Lower lobe of right lung (tissue), 2 donors: Measurements from ENCODE around the gene RGP1. TPM values are rescaled to one million over a fixed set of nuclear protein-coding genes. Genes with fewer than 3 reads are reported as not detected.

Experiments used
- ATAC-seq, 2 donors: fragments of 200-7000 bp; cut with Tn5 transposase; one replicate each; pipeline ENCODE4 v1.9.1; 2020 to 2022; ENCODE audit warnings: mild to moderate bottlenecking in 2 of 2, moderate library complexity in 2 of 2
- DNase-seq: peaks from one replicate; pipeline ENCODE4 v3.0.0-alpha.2; 2020
- H3K27ac ChIP-seq: fragments of 200-600 bp; one replicate; pipeline ENCODE4 v1.8.0; 2022
- H3K27me3 ChIP-seq: fragments of 200-600 bp; one replicate; pipeline ENCODE4 v1.8.0; 2022; ENCODE audit warnings: low read depth
- H3K36me3 ChIP-seq: fragments of 200-600 bp; one replicate; pipeline ENCODE4 v1.8.0; 2022; ENCODE audit warnings: mild to moderate bottlenecking
- H3K4me1 ChIP-seq: fragments of 200-600 bp; one replicate; pipeline ENCODE4 v1.8.0; 2022
- H3K4me3 ChIP-seq: fragments of 200-600 bp; one replicate; pipeline ENCODE4 v1.8.0; 2022; ENCODE audit warnings: mild to moderate bottlenecking
- H3K9me3 ChIP-seq: fragments of 200-600 bp; one replicate; pipeline ENCODE4 v1.8.0; 2022
- CTCF ChIP-seq: fragments of 200-600 bp; IDR thresholded peaks from one replicate; pipeline ENCODE4 v1.8.0; 2022; ENCODE audit warnings: antibody characterized with exemption, mild to moderate bottlenecking
- intact Hi-C: fragments of 100-400 bp; cut with DNase I; formaldehyde crosslinking; loops from one replicate; pipeline ENCODE4 v1.11.0; 2022
- total RNA-seq: library from RNA; stranded (reverse); fragmentation: NEBNext Ultra II Directional; extraction: Animal tissue kit (Norgen Biotek cat#: 25700); gene quantifications from one replicate; pipeline ENCODE4 v1.2.1, GENCODE V29; 2021
- donor health status: DM: no; HTN: yes; CAD: no; lungs with severe emphysema.

RGP1 gene
- total RNA-seq, 1 donor from 2014 or later, result 29.6 TPM

- no peak for ATAC-seq
- peaks cover 100% of the 10 kb centered on the region for H3K36me3 ChIP-seq
- no peaks in the 10 kb centered on the region for H3K9me3 ChIP-seq
- TF ChIP-seq CTCF, result no peak
- H3K4me1 ChIP-seq, result no peaks in the 10 kb centered on the region
- intact Hi-C loops, result no loop called here
- H3K4me3 ChIP-seq, result no peak overlapping the region
- no peaks in the 10 kb centered on the region for H3K27me3 ChIP-seq
- no peak for DNase-seq
- H3K27ac ChIP-seq, result no peak overlapping the region
Observed at GRCh38 chr9:35711501-35712428, 37.3 kb upstream of the RGP1 start.

GRCh38 chr9:35712762-35713400, 36.2 kb upstream of the RGP1 start:
- Histone ChIP-seq H3K27ac (no peak overlapping the region), H3K36me3 (peaks cover 100% of the 10 kb centered on the region)
- no peak for DNase-seq

GRCh38 chr9:35713578-35713977, 35.5 kb upstream of the RGP1 start:
- Histone ChIP-seq H3K27me3 (no peaks in the 10 kb centered on the region), H3K4me1 (no peaks in the 10 kb centered on the region), H3K9me3 (no peaks in the 10 kb centered on the region), H3K27ac (no peak overlapping the region), H3K4me3 (no peak overlapping the region), H3K36me3 (peaks cover 100% of the 10 kb centered on the region)
- ATAC-seq (no peak), DNase-seq (no peak)
- intact Hi-C loops, result no loop called here
- no peak for TF ChIP-seq CTCF

More at GRCh38 chr9:35712762-35713400, 36.2 kb upstream of the RGP1 start:
- H3K27me3 ChIP-seq, result no peaks in the 10 kb centered on the region
- TF ChIP-seq CTCF, result no peak
- no peaks in the 10 kb centered on the region for H3K9me3 ChIP-seq
- no peaks in the 10 kb centered on the region for H3K4me1 ChIP-seq
- intact Hi-C loops, result no loop called here
- no peak for ATAC-seq
- no peak overlapping the region for H3K4me3 ChIP-seq

- H3K4me3 ChIP-seq, result no peak overlapping the region
- no peaks in the 10 kb centered on the region for H3K9me3 ChIP-seq
- H3K4me1 ChIP-seq, result no peaks in the 10 kb centered on the region
- ATAC-seq (no peak), DNase-seq (no peak)
- intact Hi-C loops, result no loop called here
- peaks cover 100% of the 10 kb centered on the region for H3K36me3 ChIP-seq
- H3K27me3 ChIP-seq, result no peaks in the 10 kb centered on the region
- TF ChIP-seq CTCF, result no peak
- H3K27ac ChIP-seq, result no peak overlapping the region
Observed at GRCh38 chr9:35714123-35714522, 35.0 kb upstream of the RGP1 start.

GRCh38 chr9:35714579-35715252, 34.4 kb upstream of the RGP1 start:
- H3K27me3 ChIP-seq, result no peaks in the 10 kb centered on the region
- H3K4me3 ChIP-seq, result no peak overlapping the region
- DNase-seq, result no peak
- H3K36me3 ChIP-seq, result peaks cover 100% of the 10 kb centered on the region
- H3K9me3 ChIP-seq, result no peaks in the 10 kb centered on the region
- no peak overlapping the region for H3K27ac ChIP-seq
- no peaks in the 10 kb centered on the region for H3K4me1 ChIP-seq
- TF ChIP-seq CTCF, result no peak
- intact Hi-C loops, result no loop called here
- ATAC-seq, result no peak
